Ishikawa (cell line): Measurements from ENCODE around the gene SLC9B2.

Experiments
- CEBPB ChIP-seq: IDR thresholded peaks from 2 replicates; pipeline ENCODE4 v1.6.1; 2012
- EP300 ChIP-seq: IDR thresholded peaks from 2 replicates; pipeline ENCODE4 v1.6.1; 2012; ENCODE audit warnings: borderline replicate concordance
- FOXM1 ChIP-seq: IDR thresholded peaks from 2 replicates; pipeline ENCODE4 v1.6.1; 2012; ENCODE audit warnings: low read depth, borderline replicate concordance
- RAD21 ChIP-seq: IDR thresholded peaks from 2 replicates; pipeline ENCODE4 v1.6.1; 2012; ENCODE audit warnings: low read depth
- TCF12 ChIP-seq: IDR thresholded peaks from 2 replicates; pipeline ENCODE4 v1.6.1; 2012; ENCODE audit warnings: low read depth
- YY1 ChIP-seq: IDR thresholded peaks from 2 replicates; pipeline ENCODE4 v1.6.1; 2012; ENCODE audit warnings: low read depth
- ZBTB7A ChIP-seq: IDR thresholded peaks from 2 replicates; pipeline ENCODE4 v1.6.1; 2012; ENCODE audit warnings: low read depth
- TF ChIP-seq, protein P1 (sequence below): IDR thresholded peaks from 2 replicates; pipeline ENCODE4 v1.6.1; 2012
- TF ChIP-seq, protein P2 (sequence below): IDR thresholded peaks from 2 replicates; pipeline ENCODE4 v1.6.1; 2012; ENCODE audit warnings: low read depth, mild to moderate bottlenecking

DNA sequence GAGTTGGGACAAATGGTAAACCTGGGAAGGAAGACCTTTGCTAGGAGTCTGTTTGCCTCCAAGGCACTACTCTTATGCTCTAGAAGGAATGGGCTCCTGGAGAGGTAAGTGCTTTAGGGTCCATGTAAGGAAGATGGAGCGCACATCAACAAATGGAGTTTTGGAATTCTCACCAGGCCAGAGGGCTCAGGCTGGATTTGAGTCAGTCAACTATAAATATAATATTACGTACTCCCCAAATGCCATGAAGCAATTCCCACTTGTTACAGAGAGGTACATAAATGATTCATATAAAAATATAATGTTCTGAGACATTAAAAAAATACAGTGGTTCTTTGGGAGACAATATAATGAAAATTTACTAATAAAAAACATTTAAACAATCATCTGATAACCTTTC lies 55.4 kb downstream of the SLC9B2 start:
- TF ChIP-seq RAD21, result no peak
- TF ChIP-seq EP300, result no peak
- TF ChIP-seq, protein P1, sequence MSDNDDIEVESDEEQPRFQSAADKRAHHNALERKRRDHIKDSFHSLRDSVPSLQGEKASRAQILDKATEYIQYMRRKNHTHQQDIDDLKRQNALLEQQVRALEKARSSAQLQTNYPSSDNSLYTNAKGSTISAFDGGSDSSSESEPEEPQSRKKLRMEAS, result no peak
- TF ChIP-seq, protein P2, sequence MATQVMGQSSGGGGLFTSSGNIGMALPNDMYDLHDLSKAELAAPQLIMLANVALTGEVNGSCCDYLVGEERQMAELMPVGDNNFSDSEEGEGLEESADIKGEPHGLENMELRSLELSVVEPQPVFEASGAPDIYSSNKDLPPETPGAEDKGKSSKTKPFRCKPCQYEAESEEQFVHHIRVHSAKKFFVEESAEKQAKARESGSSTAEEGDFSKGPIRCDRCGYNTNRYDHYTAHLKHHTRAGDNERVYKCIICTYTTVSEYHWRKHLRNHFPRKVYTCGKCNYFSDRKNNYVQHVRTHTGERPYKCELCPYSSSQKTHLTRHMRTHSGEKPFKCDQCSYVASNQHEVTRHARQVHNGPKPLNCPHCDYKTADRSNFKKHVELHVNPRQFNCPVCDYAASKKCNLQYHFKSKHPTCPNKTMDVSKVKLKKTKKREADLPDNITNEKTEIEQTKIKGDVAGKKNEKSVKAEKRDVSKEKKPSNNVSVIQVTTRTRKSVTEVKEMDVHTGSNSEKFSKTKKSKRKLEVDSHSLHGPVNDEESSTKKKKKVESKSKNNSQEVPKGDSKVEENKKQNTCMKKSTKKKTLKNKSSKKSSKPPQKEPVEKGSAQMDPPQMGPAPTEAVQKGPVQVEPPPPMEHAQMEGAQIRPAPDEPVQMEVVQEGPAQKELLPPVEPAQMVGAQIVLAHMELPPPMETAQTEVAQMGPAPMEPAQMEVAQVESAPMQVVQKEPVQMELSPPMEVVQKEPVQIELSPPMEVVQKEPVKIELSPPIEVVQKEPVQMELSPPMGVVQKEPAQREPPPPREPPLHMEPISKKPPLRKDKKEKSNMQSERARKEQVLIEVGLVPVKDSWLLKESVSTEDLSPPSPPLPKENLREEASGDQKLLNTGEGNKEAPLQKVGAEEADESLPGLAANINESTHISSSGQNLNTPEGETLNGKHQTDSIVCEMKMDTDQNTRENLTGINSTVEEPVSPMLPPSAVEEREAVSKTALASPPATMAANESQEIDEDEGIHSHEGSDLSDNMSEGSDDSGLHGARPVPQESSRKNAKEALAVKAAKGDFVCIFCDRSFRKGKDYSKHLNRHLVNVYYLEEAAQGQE, result no peak
- no peak for TF ChIP-seq CEBPB
- no peak for TF ChIP-seq ZBTB7A
- TF ChIP-seq TCF12, result no peak
- TF ChIP-seq YY1, result no peak
- TF ChIP-seq FOXM1, result no peak
